Keratinocyte (primary cell): Measurements from ENCODE around the gene SPECC1.

ENCODE experiments used
- CTCF ChIP-seq, 3 experiments: IDR thresholded peaks in 1 of 3; conservative IDR thresholded peaks in 1 of 3; optimal IDR thresholded peaks in 1 of 3; 2 replicates in 2 of 3; 3 replicates in 1 of 3; pipeline versions ENCODE3 to v1.5.1; 2011; ENCODE audit warnings: low read length in 3 of 3, mild to moderate bottlenecking in 3 of 3, moderate library complexity in 2 of 3, control low read depth in 1 of 3, inconsistent platforms in 1 of 3; ENCODE audit not compliant: insufficient read depth in 2 of 3; ENCODE audit errors: extremely low read depth in 1 of 3
- EZH2 ChIP-seq: IDR thresholded peaks from one replicate; pipeline ENCODE4 v1.6.1; 2012; ENCODE audit warnings: inconsistent platforms, mild to moderate bottlenecking, low read length, moderate library complexity

GRCh38 chr17:20184181-20184580 is 175.0 kb downstream of the SPECC1 start:
- TF ChIP-seq CTCF (optimal IDR thresholded peaks at IDR 0.05 in 1 of 3, IDR thresholded peaks at IDR 0.05 in 1 of 3, conservative IDR thresholded peaks at IDR 0.05 in 1 of 3; ENCODE audit: extremely low read depth in 1 of 3, insufficient read depth in 2 of 3, low read length in 3 of 3) (no peak), EZH2 (no peak)
